Prostate gland (tissue), 2 donors: ENCODE measurements around the gene ERBB2.

Experiments
- CTCF ChIP-seq, 4 experiments: fragments of 200-600 bp in 2 of 4; fragments of 450-650 bp in 2 of 4; sonication (generic) in 2 of 4; IDR thresholded peaks; 1 replicate in 3 of 4; 2 replicates in 1 of 4; pipeline ENCODE4 v1.5.1; 2016 to 2019; ENCODE audit warnings: antibody characterized with exemption in 4 of 4, mild to moderate bottlenecking in 2 of 4, moderate library complexity in 2 of 4
- POLR2A ChIP-seq: fragments of 450-650 bp; IDR thresholded peaks from one replicate; pipeline ENCODE4 v1.6.1; 2016; ENCODE audit warnings: antibody characterized with exemption, mild to moderate bottlenecking
- POLR2AphosphoS5 ChIP-seq: sonication (generic); formaldehyde crosslinking; IDR thresholded peaks from one replicate; pipeline ENCODE4 v1.6.1; 2017; ENCODE audit warnings: antibody characterized with exemption

DNA sequence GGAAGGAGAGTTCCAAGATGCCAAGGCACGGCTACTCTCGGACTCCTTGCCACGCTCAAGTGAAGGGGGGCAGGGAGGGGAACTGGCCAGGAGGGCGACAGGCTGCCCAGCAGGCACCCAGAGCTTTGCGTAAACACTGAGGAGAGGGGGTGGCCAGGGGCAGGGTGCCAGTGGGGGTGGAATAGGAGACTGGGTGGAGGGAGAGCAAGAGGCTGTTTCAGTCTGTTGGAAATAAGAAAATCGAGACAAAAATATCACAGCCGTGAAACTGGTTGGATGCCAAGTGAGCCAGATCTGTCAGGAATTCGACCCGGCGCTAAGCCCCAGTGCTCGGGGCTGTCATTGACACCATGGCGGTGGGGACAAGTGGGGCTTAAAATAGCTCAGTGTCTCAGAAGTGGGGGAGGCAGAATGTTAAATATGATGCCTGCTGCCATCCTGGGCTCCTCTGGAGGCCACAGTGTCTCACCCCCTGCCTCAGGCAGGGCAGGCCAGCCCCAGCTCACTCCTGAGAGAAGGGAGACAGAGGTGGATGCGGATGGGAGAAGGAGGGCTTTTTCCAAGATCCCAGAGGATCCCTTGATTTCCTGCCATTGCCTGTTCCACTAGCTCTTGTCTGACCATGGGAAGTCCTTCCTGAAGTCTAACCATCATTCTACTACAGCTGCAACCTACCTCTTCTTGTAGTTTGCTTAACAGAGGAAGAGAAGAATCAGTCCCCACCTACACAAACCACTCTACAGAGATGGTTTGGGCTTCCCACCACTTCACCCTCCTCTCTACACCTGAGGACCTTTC lies 22.1 kb upstream of the ERBB2 start:
- TF ChIP-seq CTCF (IDR thresholded peaks at IDR 0.05) (no peak), POLR2A (no peak), POLR2AphosphoS5 (no peak)
